H1 (cell line): ENCODE data around the gene UBXN4. TPM values are rescaled to one million over a fixed set of nuclear protein-coding genes. Genes with fewer than 3 reads are reported as not detected.

Experiments used
- BRCA1 ChIP-seq: IDR thresholded peaks from 2 replicates; pipeline ENCODE4 v1.6.1; 2012; ENCODE audit warnings: low read depth, low read length, improper control_type of control experiment
- CHD2 ChIP-seq: IDR thresholded peaks from 2 replicates; pipeline ENCODE4 v1.6.1; 2012; ENCODE audit warnings: low read length, improper control_type of control experiment
- CHD7 ChIP-seq: fragments of 300-600 bp; sonication (generic); IDR thresholded peaks from 2 replicates; pipeline ENCODE4 v1.7.1; 2012; ENCODE audit warnings: low read length, moderate library complexity, mild to moderate bottlenecking, inconsistent platforms; ENCODE audit not compliant: insufficient replicate concordance
- E2F6 ChIP-seq: IDR thresholded peaks from 2 replicates; pipeline ENCODE4 v1.6.1; 2012; ENCODE audit warnings: inconsistent platforms
- EP300 ChIP-seq, 2 experiments: IDR thresholded peaks; 1 replicate in 1 of 2; 2 replicates in 1 of 2; pipeline ENCODE4 v1.6.1; 2011 to 2012; ENCODE audit warnings: low read depth in 2 of 2, low read length in 2 of 2, mild to moderate bottlenecking in 2 of 2, borderline replicate concordance in 1 of 2, inconsistent platforms in 1 of 2, moderate library complexity in 1 of 2
- EZH2 ChIP-seq: fragments of 200-600 bp; sonication (generic); IDR thresholded peaks from 2 replicates; pipeline ENCODE4 v1.7.1; 2012; ENCODE audit warnings: low read depth, mild to moderate bottlenecking, moderate library complexity, low read length, inconsistent platforms; ENCODE audit not compliant: severe bottlenecking
- GTF2F1 ChIP-seq: IDR thresholded peaks from 2 replicates; pipeline ENCODE4 v1.6.1; 2012; ENCODE audit warnings: low read depth, low read length, improper control_type of control experiment, borderline replicate concordance
- POLR2A ChIP-seq, 2 experiments: IDR thresholded peaks; 1 replicate in 1 of 2; 2 replicates in 1 of 2; pipeline ENCODE4 v1.6.1; 2011; ENCODE audit warnings: low read depth in 2 of 2, low read length in 2 of 2, mild to moderate bottlenecking in 2 of 2; ENCODE audit errors: control extremely low read depth in 1 of 2
- POLR2AphosphoS5 ChIP-seq: IDR thresholded peaks from 2 replicates; pipeline ENCODE4 v1.6.1; 2011; ENCODE audit warnings: low read depth, low read length
- RXRA ChIP-seq: IDR thresholded peaks from 2 replicates; pipeline ENCODE4 v1.6.1; 2011; ENCODE audit warnings: low read depth, mild to moderate bottlenecking, low read length, moderate library complexity; ENCODE audit not compliant: insufficient read depth
- SRF ChIP-seq: IDR thresholded peaks from 2 replicates; pipeline ENCODE4 v1.6.1; 2011; ENCODE audit warnings: mild to moderate bottlenecking, low read depth, low read length, moderate library complexity
- ZNF274 ChIP-seq: IDR thresholded peaks from 2 replicates; pipeline ENCODE4 v1.7.0; 2012; ENCODE audit warnings: low read length, borderline replicate concordance; ENCODE audit errors: extremely low read depth
- polyA plus RNA-seq, 7 experiments: library from polyadenylated mRNA; depleted of rRNA in 3 of 7; stranded (reverse) in 5 of 7; unstranded in 2 of 7; fragments of >200 nt in 5 of 7; fragments of 200-250 nt in 2 of 7; gene quantifications; 1 replicate in 5 of 7; 2 replicates in 1 of 7; 4 replicates in 1 of 7; pipeline versions ENCODE4 v1.2.1 to v1.2.3, GENCODE V29; 2011 to 2013; ENCODE audit warnings: missing spikeins in 2 of 7, mixed read lengths in 2 of 7
- total RNA-seq: library from RNA; stranded (reverse); fragmentation: NEBNext Ultra II Directional; extraction: Animal tissue kit (Norgen Biotek cat#: 25700); gene quantifications from 2 replicates; pipeline ENCODE4 v1.2.1, GENCODE V29; 2021

Gene UBXN4
- total and polyA plus RNA-seq, 2 of the 8 experiments (the other 6 are each of a cell fraction or from before 2014, with no cell fraction given) = 20.1 to 64.2 TPM

GRCh38 chr2:135773319-135773718 lies 31.7 kb downstream of the UBXN4 start (continued):
- TF ChIP-seq CHD7 = no peak
- TF ChIP-seq CHD2 = no peak
- TF ChIP-seq GTF2F1 = no peak
- TF ChIP-seq POLR2A (IDR thresholded peaks at IDR 0.05; ENCODE audit: control extremely low read depth in 1 of 2, low read depth in 2 of 2, low read length in 2 of 2) = no peak
- no peak for TF ChIP-seq RXRA
- TF ChIP-seq SRF = no peak
- no peak for TF ChIP-seq EZH2
- no peak for TF ChIP-seq ZNF274
- TF ChIP-seq E2F6 = no peak
- no peak for TF ChIP-seq POLR2AphosphoS5
- TF ChIP-seq EP300 (IDR thresholded peaks at IDR 0.05; ENCODE audit: borderline replicate concordance in 1 of 2, low read depth in 2 of 2, low read length in 2 of 2) = no peak
- TF ChIP-seq BRCA1 = no peak
